KMS-11 (cell line): ENCODE measurements around the gene PFKL.

Experiments used
- H2AFZ ChIP-seq: fragments of 200-600 bp; sonication (generic); 2 replicates; pipeline ENCODE4 v1.6.1; 2016; ENCODE audit warnings: antibody characterized with exemption, mixed run types, low read depth
- H3K27ac ChIP-seq: fragments of 200-600 bp; sonication (generic); 2 replicates; pipeline ENCODE4 v1.6.1; 2016; ENCODE audit warnings: mild to moderate bottlenecking, mixed run types
- H3K27me3 ChIP-seq: fragments of 200-600 bp; sonication (generic); 2 replicates; pipeline ENCODE4 v1.6.1; 2017; ENCODE audit warnings: mild to moderate bottlenecking, low read depth, mixed run types, moderate library complexity; ENCODE audit not compliant: insufficient read depth
- H3K36me3 ChIP-seq: fragments of 200-600 bp; sonication (generic); 2 replicates; pipeline ENCODE4 v1.6.1; 2017; ENCODE audit warnings: mild to moderate bottlenecking, mixed run types; ENCODE audit not compliant: insufficient read depth
- H3K4me1 ChIP-seq: fragments of 200-600 bp; sonication (generic); 2 replicates; pipeline ENCODE4 v1.6.1; 2016; ENCODE audit warnings: mild to moderate bottlenecking, low read depth, mixed run types; ENCODE audit not compliant: poor library complexity, severe bottlenecking
- H3K4me2 ChIP-seq: fragments of 200-600 bp; sonication (generic); 2 replicates; pipeline ENCODE4 v1.7.0; 2016; ENCODE audit warnings: mild to moderate bottlenecking, mixed run types
- H3K4me3 ChIP-seq: fragments of 200-600 bp; sonication (generic); IDR thresholded peaks from 2 replicates; pipeline ENCODE4 v1.6.1; 2017; ENCODE audit warnings: low read depth, low read length, mixed read lengths; ENCODE audit not compliant: insufficient read depth
- H3K79me2 ChIP-seq: fragments of 200-600 bp; sonication (generic); 2 replicates; pipeline ENCODE4 v1.6.1; 2016; ENCODE audit warnings: low read depth, mixed run types; ENCODE audit not compliant: insufficient read depth
- H3K9ac ChIP-seq: fragments of 200-600 bp; sonication (generic); 2 replicates; pipeline ENCODE4 v1.6.1; 2016; ENCODE audit warnings: mild to moderate bottlenecking, mixed run types
- H4K20me1 ChIP-seq: fragments of 200-600 bp; sonication (generic); 2 replicates; pipeline ENCODE4 v1.6.1; 2016; ENCODE audit warnings: mild to moderate bottlenecking, mixed run types; ENCODE audit not compliant: insufficient read depth
- TF ChIP-seq, protein P1 (sequence below): fragments of 200-600 bp; sonication (generic); conservative IDR thresholded peaks from 2 replicates; pipeline ENCODE4 v1.6.1; 2017; ENCODE audit warnings: low read depth, mild to moderate bottlenecking, antibody characterized with exemption, low read length, moderate library complexity, mixed read lengths

The PFKL gene

DNA sequence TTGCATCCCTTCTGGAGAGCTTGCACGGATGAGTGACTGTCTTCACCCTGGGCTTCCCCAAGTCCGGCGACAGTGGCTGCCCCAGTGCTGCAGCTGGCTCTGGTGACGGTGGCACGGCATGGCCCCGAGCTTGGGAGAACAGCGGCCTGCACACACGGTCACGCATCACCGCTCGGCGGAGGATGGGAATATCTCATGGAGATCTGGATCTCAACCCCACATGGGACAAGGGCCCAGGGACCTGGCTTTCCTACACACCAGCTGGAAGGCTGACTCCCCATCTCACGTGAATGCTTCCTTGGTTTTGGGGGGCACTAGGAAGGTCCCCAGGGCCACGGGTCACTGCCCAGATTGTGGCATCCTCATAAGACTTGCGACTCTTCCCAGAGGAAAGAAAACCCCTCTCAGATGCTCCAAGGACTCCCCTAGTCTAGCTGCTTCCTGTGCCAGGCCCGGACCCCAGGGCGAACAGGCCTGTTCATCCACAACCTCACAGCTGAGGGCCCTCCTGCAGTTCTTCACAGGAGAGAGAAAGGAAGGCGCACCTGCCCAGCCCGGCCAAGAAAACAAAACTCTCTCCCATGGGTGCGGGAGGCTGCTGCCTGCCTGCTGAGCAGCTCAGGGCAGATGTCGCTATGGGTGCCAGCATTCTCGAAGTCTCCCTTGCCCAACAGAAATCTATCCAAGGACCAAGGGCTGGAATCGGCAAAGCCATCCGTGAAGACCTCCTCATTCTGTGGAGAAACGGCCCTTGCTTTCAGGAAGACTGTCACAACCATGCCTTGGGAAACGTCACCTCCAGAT, 29.4 kb downstream of the PFKL start:
- Histone ChIP-seq H3K79me2 (no peaks in the 10 kb centered on the region), H3K4me1 (no peaks in the 10 kb centered on the region), H3K36me3 (no peaks in the 10 kb centered on the region), H3K27me3 (no peaks in the 10 kb centered on the region), H3K9ac (no peak overlapping the region), H2AFZ (no peak overlapping the region), H4K20me1 (no peaks in the 10 kb centered on the region), H3K27ac (no peak overlapping the region), H3K4me3 (no peak overlapping the region), H3K4me2 (no peak overlapping the region)
- TF ChIP-seq, protein P1, sequence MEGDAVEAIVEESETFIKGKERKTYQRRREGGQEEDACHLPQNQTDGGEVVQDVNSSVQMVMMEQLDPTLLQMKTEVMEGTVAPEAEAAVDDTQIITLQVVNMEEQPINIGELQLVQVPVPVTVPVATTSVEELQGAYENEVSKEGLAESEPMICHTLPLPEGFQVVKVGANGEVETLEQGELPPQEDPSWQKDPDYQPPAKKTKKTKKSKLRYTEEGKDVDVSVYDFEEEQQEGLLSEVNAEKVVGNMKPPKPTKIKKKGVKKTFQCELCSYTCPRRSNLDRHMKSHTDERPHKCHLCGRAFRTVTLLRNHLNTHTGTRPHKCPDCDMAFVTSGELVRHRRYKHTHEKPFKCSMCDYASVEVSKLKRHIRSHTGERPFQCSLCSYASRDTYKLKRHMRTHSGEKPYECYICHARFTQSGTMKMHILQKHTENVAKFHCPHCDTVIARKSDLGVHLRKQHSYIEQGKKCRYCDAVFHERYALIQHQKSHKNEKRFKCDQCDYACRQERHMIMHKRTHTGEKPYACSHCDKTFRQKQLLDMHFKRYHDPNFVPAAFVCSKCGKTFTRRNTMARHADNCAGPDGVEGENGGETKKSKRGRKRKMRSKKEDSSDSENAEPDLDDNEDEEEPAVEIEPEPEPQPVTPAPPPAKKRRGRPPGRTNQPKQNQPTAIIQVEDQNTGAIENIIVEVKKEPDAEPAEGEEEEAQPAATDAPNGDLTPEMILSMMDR: no peak

DNA sequence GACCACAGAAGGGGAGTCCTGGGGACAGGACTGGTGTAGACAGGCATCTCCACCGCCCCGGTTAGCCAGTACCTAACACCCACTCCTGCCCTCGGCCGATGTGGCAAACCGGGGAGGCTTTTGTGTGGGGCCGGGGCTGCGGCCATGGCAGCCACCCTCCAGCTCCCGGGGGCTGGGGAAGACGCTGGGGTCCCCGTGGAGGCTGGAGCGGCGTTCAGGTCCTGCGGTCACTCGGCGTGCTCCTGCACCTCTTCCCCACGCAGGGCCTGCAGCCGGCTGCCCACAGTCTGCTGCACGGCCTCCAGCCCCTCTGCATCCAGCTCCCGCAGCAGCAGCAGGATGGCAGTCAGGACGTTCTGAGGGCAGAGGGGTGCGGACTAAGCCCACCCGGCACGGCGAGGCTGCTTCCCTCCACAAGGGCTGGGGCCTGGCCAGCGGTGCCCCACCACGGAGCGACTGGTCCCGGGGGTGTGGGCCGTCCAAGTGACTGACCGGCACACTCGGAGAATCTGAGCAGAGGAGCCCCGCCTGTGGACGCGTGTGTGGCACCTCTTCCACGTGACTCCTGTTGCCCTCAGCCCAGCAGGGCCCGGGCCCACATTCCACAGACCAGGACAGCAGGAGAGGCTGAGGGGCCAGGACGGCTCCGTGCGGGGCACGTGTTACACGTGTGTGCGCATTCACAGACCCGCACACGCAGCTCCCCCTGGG, 30.3 kb downstream of the PFKL start:
- no peaks in the 10 kb centered on the region for H3K4me1 ChIP-seq
- no peak overlapping the region for H3K27ac ChIP-seq
- no peak overlapping the region for H2AFZ ChIP-seq
- no peaks in the 10 kb centered on the region for H3K36me3 ChIP-seq
- H3K9ac ChIP-seq: no peak overlapping the region
- no peak overlapping the region for H3K4me3 ChIP-seq
- no peak overlapping the region for H3K4me2 ChIP-seq
- no peaks in the 10 kb centered on the region for H4K20me1 ChIP-seq
- no peaks in the 10 kb centered on the region for H3K79me2 ChIP-seq
- TF ChIP-seq, protein P1: no peak
- H3K27me3 ChIP-seq: no peaks in the 10 kb centered on the region

DNA sequence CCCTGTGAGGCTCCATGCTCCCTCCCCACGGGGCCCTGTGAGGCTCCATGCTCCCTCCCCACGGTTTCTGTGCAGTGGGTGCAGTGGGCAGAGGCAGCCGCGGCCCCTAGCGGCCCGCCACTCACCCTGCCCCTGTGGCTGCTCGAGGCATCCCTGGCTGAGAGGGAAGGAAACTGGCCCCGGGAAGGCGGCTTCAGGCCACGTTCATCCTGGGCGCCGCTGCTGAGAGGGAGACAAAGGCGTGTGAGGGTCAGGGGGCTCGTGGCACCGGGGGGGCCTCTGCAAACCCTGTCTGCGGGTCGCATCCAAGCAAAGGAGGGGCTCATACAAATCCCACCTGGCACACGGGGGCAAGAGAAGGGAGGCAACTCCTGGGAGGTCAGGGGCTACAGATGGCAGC, 30.8 kb downstream of the PFKL start:
- no peaks in the 10 kb centered on the region for H3K4me1 ChIP-seq
- TF ChIP-seq, protein P1: no peak
- H3K4me3 ChIP-seq: no peak overlapping the region
- H3K9ac ChIP-seq: no peak overlapping the region
- no peaks in the 10 kb centered on the region for H3K27me3 ChIP-seq
- H2AFZ ChIP-seq: no peak overlapping the region
- no peak overlapping the region for H3K27ac ChIP-seq
- no peaks in the 10 kb centered on the region for H3K36me3 ChIP-seq
- H3K79me2 ChIP-seq: no peaks in the 10 kb centered on the region
- no peak overlapping the region for H3K4me2 ChIP-seq
- H4K20me1 ChIP-seq: no peaks in the 10 kb centered on the region

DNA sequence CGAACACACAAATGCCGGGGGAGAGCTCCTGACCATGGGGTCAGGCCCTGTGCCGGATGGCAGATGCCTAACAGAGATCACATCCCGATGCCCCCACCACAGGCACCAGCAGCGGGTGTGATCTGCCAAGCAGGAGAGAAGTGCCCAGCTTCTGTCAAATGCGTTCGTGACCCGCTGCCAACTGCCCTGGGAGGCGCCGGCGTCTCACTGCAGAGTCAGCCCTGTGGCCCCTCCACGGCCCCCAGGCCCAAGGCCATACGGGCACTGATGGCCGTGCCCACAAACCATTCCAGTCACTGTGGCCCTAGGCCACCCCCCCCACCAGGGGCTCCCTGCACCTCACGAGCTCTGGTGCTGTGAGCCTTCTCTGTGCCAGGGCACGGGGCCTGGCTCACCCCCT, 31.4 kb downstream of the PFKL start:
- TF ChIP-seq, protein P1: no peak
- Histone ChIP-seq H3K27me3 (no peaks in the 10 kb centered on the region), H3K9ac (no peak overlapping the region), H3K4me3 (no peak overlapping the region), H3K36me3 (no peaks in the 10 kb centered on the region), H2AFZ (no peak overlapping the region), H3K4me2 (no peak overlapping the region), H3K27ac (no peak overlapping the region), H3K4me1 (no peaks in the 10 kb centered on the region), H3K79me2 (no peaks in the 10 kb centered on the region), H4K20me1 (no peaks in the 10 kb centered on the region)
